WTC11 (cell line): ENCODE results near the gene HP1BP3.

Source experiments
- CTCF ChIP-seq: fragments of 200-600 bp; IDR thresholded peaks from 2 replicates; pipeline ENCODE4 v1.8.0; 2022; ENCODE audit warnings: antibody characterized with exemption
- HMGXB4 ChIP-seq: sonication (generic); formaldehyde crosslinking; IDR thresholded peaks from 2 replicates; pipeline ENCODE4 v1.8.1; 2023; ENCODE audit warnings: mild to moderate bottlenecking, moderate library complexity, missing genetic modification reagents
- SP1 ChIP-seq: sonication (generic); formaldehyde crosslinking; conservative IDR thresholded peaks from 2 replicates; pipeline ENCODE4 v1.8.1; 2022; ENCODE audit warnings: missing genetic modification reagents

GRCh38 chr1:20740781-20741180 is 46.3 kb downstream of the HP1BP3 start:
- TF ChIP-seq CTCF (no peak), HMGXB4 (CRISPR knock-in tag) (no peak), SP1 (CRISPR knock-in tag) (no peak)
